ENCODE data around the gene PRAMEF5. TPM values are rescaled to one million over a fixed set of nuclear protein-coding genes. Genes with fewer than 3 reads are reported as not detected.
"Not testable (repeated sequence)": the region's sequence is repeated elsewhere in the genome, so short reads cannot be mapped to it uniquely, and the experiment has no call there.

PRAMEF5 gene
- total RNA-seq, 2 donors from 2014 or later = not detected

- intact Hi-C loops (cut with DNase I) = not testable (repeated sequence)
- peak; percentile 72 for DNase-seq (ENCODE audit: low spot score)
These were observed 6.9 kb upstream of the PRAMEF5 start for GRCh38 chr1:13247122-13247521.

- DNase-seq (ENCODE audit: low spot score) = peak; percentile 2
- intact Hi-C loops (cut with DNase I) = not testable (repeated sequence)
These were observed 11.1 kb downstream of the PRAMEF5 start for GRCh38 chr1:13265124-13265523.

- intact Hi-C loops (cut with DNase I); DNase-seq (ENCODE audit: low spot score): not testable (repeated sequence)
These were observed 23.0 kb downstream of the PRAMEF5 start for GRCh38 chr1:13277016-13277415.

GRCh38 chr1:13279617-13280016 lies 25.6 kb downstream of the PRAMEF5 start:
- intact Hi-C loops (cut with DNase I); DNase-seq (ENCODE audit: low spot score): not testable (repeated sequence)

GRCh38 chr1:13285037-13285436 lies 31.0 kb downstream of the PRAMEF5 start, which contains the start of gene PRAMEF8:
Gene PRAMEF8 (minus strand): TSS chr1:13285137. CDS start chr1:13284091, 1,046 bp downstream.
- DNase-seq (ENCODE audit: low spot score); intact Hi-C loops (cut with DNase I): not testable (repeated sequence)

GRCh38 chr1:13289030-13289429 lies 35.0 kb downstream of the PRAMEF5 start:
- DNase-seq (ENCODE audit: low spot score); intact Hi-C loops (cut with DNase I): not testable (repeated sequence)

- intact Hi-C loops (cut with DNase I); DNase-seq (ENCODE audit: low spot score): not testable (repeated sequence)
These were observed 43.4 kb downstream of the PRAMEF5 start for GRCh38 chr1:13297216-13297931.

- intact Hi-C loops (cut with DNase I); DNase-seq (ENCODE audit: low spot score): not testable (repeated sequence)
These were observed 44.7 kb downstream of the PRAMEF5 start for GRCh38 chr1:13298699-13299098.

- intact Hi-C loops (cut with DNase I); DNase-seq (ENCODE audit: low spot score): not testable (repeated sequence)
These were observed 48.2 kb downstream of the PRAMEF5 start for GRCh38 chr1:13302197-13302596.

- intact Hi-C loops (cut with DNase I); DNase-seq (ENCODE audit: low spot score): not testable (repeated sequence)
These were observed 49.2 kb downstream of the PRAMEF5 start, which contains the start of gene PRAMEF33 for GRCh38 chr1:13303239-13303638. Gene PRAMEF33 (plus strand): TSS chr1:13303539. CDS start chr1:13305955, 2,416 bp downstream.

Other genes with a start within 250 kb of the PRAMEF5 start
- gene PRAMEF27, start 197.6 kb upstream of the PRAMEF5 start, total RNA-seq = not detected
- not detected for gene HNRNPCL3, start 193.4 kb upstream of the PRAMEF5 start, total RNA-seq
- not detected for gene PRAMEF25, start 183.4 kb upstream of the PRAMEF5 start, total RNA-seq
- not detected for gene HNRNPCL2, start 137.3 kb upstream of the PRAMEF5 start, total RNA-seq
- gene PRAMEF26, start 98.2 kb upstream of the PRAMEF5 start, total RNA-seq = not detected
- gene HNRNPCL4, start 88.6 kb upstream of the PRAMEF5 start, total RNA-seq = not detected
- gene PRAMEF9, start 82.3 kb upstream of the PRAMEF5 start, total RNA-seq = not detected
- not detected for gene PRAMEF13, start 52.8 kb upstream of the PRAMEF5 start, total RNA-seq
- gene PRAMEF18, start 28.0 kb upstream of the PRAMEF5 start, total RNA-seq = not detected
- not detected for gene PRAMEF8, start 30.9 kb downstream of the PRAMEF5 start, total RNA-seq
- gene PRAMEF33, start 49.3 kb downstream of the PRAMEF5 start, total RNA-seq = not detected
- not detected for gene PRAMEF15, start 61.4 kb downstream of the PRAMEF5 start, total RNA-seq
- not detected for gene PRAMEF14, start 92.9 kb downstream of the PRAMEF5 start, total RNA-seq
- gene PRAMEF19, start 117.7 kb downstream of the PRAMEF5 start, total RNA-seq = not detected
- not detected for gene PRAMEF17, start 135.4 kb downstream of the PRAMEF5 start, total RNA-seq
- not detected for gene PRAMEF20, start 156.3 kb downstream of the PRAMEF5 start, total RNA-seq